Measurements from ENCODE around the gene VWA2. TPM values are rescaled to one million over a fixed set of nuclear protein-coding genes. Genes with fewer than 3 reads are reported as not detected.

The VWA2 gene
- polyA plus RNA-seq, 1 donor (not counting 4 experiments of a cell fraction or from before 2014, with no cell fraction given) = 0.41 TPM

DNA sequence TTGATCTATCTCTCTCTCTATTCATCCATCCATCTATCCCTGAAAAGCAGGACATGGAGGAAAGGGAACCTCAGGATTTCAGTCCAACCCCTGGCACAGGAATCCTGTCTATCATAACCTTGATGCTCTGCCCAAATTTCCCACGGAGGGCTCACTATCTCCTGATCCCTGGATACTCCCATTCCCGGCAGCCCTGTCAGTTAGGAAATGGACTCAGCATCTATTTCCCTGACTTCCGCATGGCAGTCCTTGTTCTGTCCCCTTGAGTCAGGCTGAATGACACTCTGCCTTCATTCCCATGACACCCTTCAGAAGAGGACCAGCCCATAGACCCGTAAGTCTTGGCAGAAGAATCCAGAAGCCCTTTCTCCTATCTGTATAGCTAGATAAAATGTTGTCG is 77.7 kb downstream of the VWA2 start:
- TF ChIP-seq, protein P1, sequence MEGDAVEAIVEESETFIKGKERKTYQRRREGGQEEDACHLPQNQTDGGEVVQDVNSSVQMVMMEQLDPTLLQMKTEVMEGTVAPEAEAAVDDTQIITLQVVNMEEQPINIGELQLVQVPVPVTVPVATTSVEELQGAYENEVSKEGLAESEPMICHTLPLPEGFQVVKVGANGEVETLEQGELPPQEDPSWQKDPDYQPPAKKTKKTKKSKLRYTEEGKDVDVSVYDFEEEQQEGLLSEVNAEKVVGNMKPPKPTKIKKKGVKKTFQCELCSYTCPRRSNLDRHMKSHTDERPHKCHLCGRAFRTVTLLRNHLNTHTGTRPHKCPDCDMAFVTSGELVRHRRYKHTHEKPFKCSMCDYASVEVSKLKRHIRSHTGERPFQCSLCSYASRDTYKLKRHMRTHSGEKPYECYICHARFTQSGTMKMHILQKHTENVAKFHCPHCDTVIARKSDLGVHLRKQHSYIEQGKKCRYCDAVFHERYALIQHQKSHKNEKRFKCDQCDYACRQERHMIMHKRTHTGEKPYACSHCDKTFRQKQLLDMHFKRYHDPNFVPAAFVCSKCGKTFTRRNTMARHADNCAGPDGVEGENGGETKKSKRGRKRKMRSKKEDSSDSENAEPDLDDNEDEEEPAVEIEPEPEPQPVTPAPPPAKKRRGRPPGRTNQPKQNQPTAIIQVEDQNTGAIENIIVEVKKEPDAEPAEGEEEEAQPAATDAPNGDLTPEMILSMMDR (optimal IDR thresholded peaks at IDR 0.05 in 1 of 3, IDR thresholded peaks at IDR 0.05 in 1 of 3, conservative IDR thresholded peaks at IDR 0.05 in 1 of 3; ENCODE audit: extremely low read depth in 1 of 3, insufficient read depth in 2 of 3, low read length in 3 of 3) = no peak
- TF ChIP-seq EZH2 (IDR thresholded peaks at IDR 0.05; ENCODE audit: low read length) = no peak
- Histone ChIP-seq H3K27me3 (ENCODE audit: control insufficient read depth, extremely low read depth, insufficient read depth, low read length) (no peaks in the 10 kb centered on the region), H4K20me1 (ENCODE audit: control insufficient read depth, extremely low read depth, insufficient read depth, low read length) (no peaks in the 10 kb centered on the region), H3K4me3 (ENCODE audit: control insufficient read depth in 2 of 3, extremely low read depth in 1 of 3, insufficient read depth in 2 of 3, low read depth in 1 of 3, low read length in 3 of 3) (no peak overlapping the region), H3K4me1 (ENCODE audit: control insufficient read depth, extremely low read depth, insufficient read depth, low read length) (peaks cover 23% of the 10 kb centered on the region), H3K4me2 (ENCODE audit: control insufficient read depth, extremely low read depth, insufficient read depth, low read depth, low read length) (no peak overlapping the region), H3K9me3 (ENCODE audit: control insufficient read depth, low read depth, low read length) (no peaks in the 10 kb centered on the region), H3K9me1 (ENCODE audit: control insufficient read depth, extremely low read depth, insufficient read depth, low read length) (no peaks in the 10 kb centered on the region), H3K9ac (ENCODE audit: control insufficient read depth, extremely low read depth, insufficient read depth, low read length) (no peak overlapping the region), H2AFZ (ENCODE audit: control insufficient read depth, low read length) (no peak overlapping the region), H3K36me3 (ENCODE audit: control insufficient read depth in 2 of 2, extremely low read depth in 1 of 2, insufficient read depth in 2 of 2, low read length in 2 of 2) (peaks cover 7 to 38% of the 10 kb centered on the region in 2 experiments), H3K27ac (ENCODE audit: control insufficient read depth, insufficient read depth, low read length) (no peak overlapping the region), H3K79me2 (ENCODE audit: control insufficient read depth, insufficient read depth, low read length) (peaks cover 3% of the 10 kb centered on the region)
- dilution Hi-C loops (cut with MboI; ENCODE audit: extremely low pct_ligation_motif_present, low sequenced_read_pairs) = no loop called here
- DNase-seq (ENCODE audit: low read depth, low spot score) = no peak
- FAIRE-seq = no peak

DNA sequence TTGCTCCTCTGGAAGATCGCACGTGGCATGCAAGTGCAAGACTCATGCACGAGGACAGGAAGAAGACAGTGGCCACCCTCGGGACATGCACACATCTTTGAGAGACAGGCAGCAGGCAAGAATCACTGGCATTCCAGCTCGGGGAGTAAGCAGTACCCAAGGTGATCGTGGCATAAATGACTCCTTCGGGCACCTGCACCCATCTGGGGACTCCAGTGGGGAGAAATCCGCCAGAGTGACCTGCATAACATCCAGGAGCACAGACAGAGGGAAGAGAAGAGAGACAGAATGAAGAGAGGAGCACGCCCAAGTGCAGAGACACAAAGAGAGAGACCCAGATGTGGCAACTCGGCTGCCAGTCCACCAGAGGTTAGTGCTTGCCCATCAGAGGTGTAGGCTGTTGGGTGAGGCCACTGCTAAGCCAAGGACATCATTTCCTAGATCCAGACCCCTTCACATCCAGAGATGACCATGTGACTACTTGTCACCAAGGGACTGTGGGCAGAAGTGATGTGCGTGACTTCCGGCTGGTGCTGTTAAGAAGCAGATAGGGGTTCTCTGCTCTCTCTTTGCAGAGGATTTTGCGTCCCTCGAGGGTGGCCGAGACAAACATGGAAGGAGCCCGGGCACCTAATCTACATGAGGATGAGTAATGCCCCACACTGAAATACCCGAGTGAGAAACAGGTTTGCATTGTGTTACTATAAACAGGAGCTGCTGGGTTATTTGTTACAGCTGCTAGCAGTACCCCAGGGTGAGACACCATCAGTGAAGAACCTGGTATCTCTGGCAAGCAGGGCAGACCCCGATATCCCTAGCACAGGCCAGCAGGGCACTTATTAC is 80.6 kb downstream of the VWA2 start:
- DNase-seq (ENCODE audit: low read depth, low spot score) = no peak
- peaks cover 4 to 28% of the 10 kb centered on the region in 2 experiments for H3K36me3 ChIP-seq (ENCODE audit: control insufficient read depth in 2 of 2, extremely low read depth in 1 of 2, insufficient read depth in 2 of 2, low read length in 2 of 2)
- H3K27ac ChIP-seq (ENCODE audit: control insufficient read depth, insufficient read depth, low read length) = peak overlapping the region; percentile 99
- peaks cover 3% of the 10 kb centered on the region for H3K79me2 ChIP-seq (ENCODE audit: control insufficient read depth, insufficient read depth, low read length)
- H3K4me2 ChIP-seq (ENCODE audit: control insufficient read depth, extremely low read depth, insufficient read depth, low read depth, low read length) = peak overlapping the region; percentile 96
- no peak overlapping the region for H2AFZ ChIP-seq (ENCODE audit: control insufficient read depth, low read length)
- FAIRE-seq = peak; percentile 59
- H3K4me1 ChIP-seq (ENCODE audit: control insufficient read depth, extremely low read depth, insufficient read depth, low read length) = peaks cover 36% of the 10 kb centered on the region
- no peak for TF ChIP-seq EZH2 (IDR thresholded peaks at IDR 0.05; ENCODE audit: low read length)
- TF ChIP-seq, protein P1 (optimal IDR thresholded peaks at IDR 0.05 in 1 of 3, IDR thresholded peaks at IDR 0.05 in 1 of 3, conservative IDR thresholded peaks at IDR 0.05 in 1 of 3; ENCODE audit: extremely low read depth in 1 of 3, insufficient read depth in 2 of 3, low read length in 3 of 3) = no peak
- dilution Hi-C loops (cut with MboI; ENCODE audit: extremely low pct_ligation_motif_present, low sequenced_read_pairs) = no loop called here
- H3K9me1 ChIP-seq (ENCODE audit: control insufficient read depth, extremely low read depth, insufficient read depth, low read length) = no peaks in the 10 kb centered on the region
- H3K27me3 ChIP-seq (ENCODE audit: control insufficient read depth, extremely low read depth, insufficient read depth, low read length) = no peaks in the 10 kb centered on the region
- H3K4me3 ChIP-seq (ENCODE audit: control insufficient read depth in 2 of 3, extremely low read depth in 1 of 3, insufficient read depth in 2 of 3, low read depth in 1 of 3, low read length in 3 of 3) = peak overlapping the region in 2 of 3 experiments; percentile 55 to 62
- H3K9me3 ChIP-seq (ENCODE audit: control insufficient read depth, low read depth, low read length) = no peaks in the 10 kb centered on the region
- no peaks in the 10 kb centered on the region for H4K20me1 ChIP-seq (ENCODE audit: control insufficient read depth, extremely low read depth, insufficient read depth, low read length)
- H3K9ac ChIP-seq (ENCODE audit: control insufficient read depth, extremely low read depth, insufficient read depth, low read length) = peak overlapping the region; percentile 85

All from keratinocyte (primary cell).